Type B pancreatic cell (in vitro differentiated cells): Measurements from ENCODE around the gene CORO7. TPM values are rescaled to one million over a fixed set of nuclear protein-coding genes. Genes with fewer than 3 reads are reported as not detected.
"Not testable (repeated sequence)": the region's sequence is repeated elsewhere in the genome, so short reads cannot be mapped to it uniquely, and the experiment has no call there.

ENCODE experiments used
- DNase-seq: peaks from one replicate; pipeline ENCODE4 v3.0.0; 2021; ENCODE audit warnings: mixed read lengths; ENCODE audit not compliant: unreplicated experiment; ENCODE audit errors: extremely low spot score
- H3K27ac Mint-ChIP-seq: 2 replicates; pipeline ENCODE4 v1.8.0; 2021; ENCODE audit warnings: mild to moderate bottlenecking, mixed read lengths
- H3K27me3 Mint-ChIP-seq: 2 replicates; pipeline ENCODE4 v1.8.0; 2021; ENCODE audit warnings: mixed read lengths
- H3K36me3 Mint-ChIP-seq: 2 replicates; pipeline ENCODE4 v1.8.0; 2021; ENCODE audit warnings: mixed read lengths
- H3K4me1 Mint-ChIP-seq: one replicate; pipeline ENCODE4 v1.8.0; 2021; ENCODE audit warnings: mixed read lengths; ENCODE audit not compliant: unreplicated experiment
- H3K4me3 Mint-ChIP-seq: 2 replicates; pipeline ENCODE4 v1.8.0; 2021; ENCODE audit warnings: mild to moderate bottlenecking, mixed read lengths
- H3K9me3 Mint-ChIP-seq: 2 replicates; pipeline ENCODE4 v1.8.0; 2021; ENCODE audit warnings: mixed read lengths
- total RNA-seq: library from RNA; stranded (reverse); gene quantifications from 2 replicates; pipeline ENCODE4 v1.2.1, GENCODE V29; 2021; ENCODE audit warnings: low replicate concordance
- TF ChIP-seq, protein P1 (sequence below): fragments of 200-600 bp; sonication (generic); conservative IDR thresholded peaks from 2 replicates; pipeline ENCODE4 v1.5.0; 2021; ENCODE audit warnings: antibody characterized with exemption, mild to moderate bottlenecking

The CORO7 gene
- total RNA-seq, 1 donor from 2014 or later = 32.3 TPM

DNA sequence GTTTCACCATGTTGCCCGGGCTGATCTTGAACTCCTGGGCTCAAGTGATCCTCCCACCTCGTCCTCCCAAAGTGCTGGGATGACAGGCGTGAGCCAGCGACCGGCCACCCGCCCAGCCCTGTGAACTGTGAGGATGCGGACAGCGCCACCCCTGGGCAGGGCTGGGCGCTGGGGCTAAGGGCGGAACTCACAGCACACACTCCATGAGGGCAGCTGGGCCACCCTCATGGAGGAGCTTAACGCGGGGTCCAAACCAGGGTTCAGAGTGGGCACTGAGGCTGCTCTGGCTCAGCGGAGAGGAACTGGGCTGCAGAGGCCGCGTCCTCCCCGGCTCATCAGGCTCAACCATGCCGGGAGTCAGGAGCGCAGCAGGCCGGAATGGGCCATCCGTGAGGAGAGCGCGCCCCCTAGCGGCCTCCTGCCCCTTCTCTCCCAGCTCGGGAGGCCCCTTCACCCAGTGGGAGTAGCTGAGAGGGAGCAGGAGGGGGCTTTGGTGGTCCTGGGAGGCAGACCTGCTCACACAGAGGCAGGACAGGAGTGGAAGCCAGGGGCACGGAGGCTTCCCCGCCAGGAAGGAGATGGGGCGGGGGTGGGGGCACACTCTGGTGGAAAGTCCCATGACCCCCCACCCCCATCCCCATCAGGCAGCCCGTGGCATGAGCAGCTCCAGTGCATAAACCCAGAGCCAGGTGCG, 13.8 kb downstream of the CORO7 start:
- H3K9me3 Mint-ChIP-seq = no peaks in the 10 kb centered on the region
- peaks cover 18% of the 10 kb centered on the region for H3K4me1 Mint-ChIP-seq
- H3K36me3 Mint-ChIP-seq = peaks cover 5% of the 10 kb centered on the region
- DNase-seq = peak; percentile 92
- H3K4me3 Mint-ChIP-seq = no peak overlapping the region
- H3K27me3 Mint-ChIP-seq = no peaks in the 10 kb centered on the region
- TF ChIP-seq, protein P1, sequence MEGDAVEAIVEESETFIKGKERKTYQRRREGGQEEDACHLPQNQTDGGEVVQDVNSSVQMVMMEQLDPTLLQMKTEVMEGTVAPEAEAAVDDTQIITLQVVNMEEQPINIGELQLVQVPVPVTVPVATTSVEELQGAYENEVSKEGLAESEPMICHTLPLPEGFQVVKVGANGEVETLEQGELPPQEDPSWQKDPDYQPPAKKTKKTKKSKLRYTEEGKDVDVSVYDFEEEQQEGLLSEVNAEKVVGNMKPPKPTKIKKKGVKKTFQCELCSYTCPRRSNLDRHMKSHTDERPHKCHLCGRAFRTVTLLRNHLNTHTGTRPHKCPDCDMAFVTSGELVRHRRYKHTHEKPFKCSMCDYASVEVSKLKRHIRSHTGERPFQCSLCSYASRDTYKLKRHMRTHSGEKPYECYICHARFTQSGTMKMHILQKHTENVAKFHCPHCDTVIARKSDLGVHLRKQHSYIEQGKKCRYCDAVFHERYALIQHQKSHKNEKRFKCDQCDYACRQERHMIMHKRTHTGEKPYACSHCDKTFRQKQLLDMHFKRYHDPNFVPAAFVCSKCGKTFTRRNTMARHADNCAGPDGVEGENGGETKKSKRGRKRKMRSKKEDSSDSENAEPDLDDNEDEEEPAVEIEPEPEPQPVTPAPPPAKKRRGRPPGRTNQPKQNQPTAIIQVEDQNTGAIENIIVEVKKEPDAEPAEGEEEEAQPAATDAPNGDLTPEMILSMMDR = peak; percentile 96
- no peak overlapping the region for H3K27ac Mint-ChIP-seq

DNA sequence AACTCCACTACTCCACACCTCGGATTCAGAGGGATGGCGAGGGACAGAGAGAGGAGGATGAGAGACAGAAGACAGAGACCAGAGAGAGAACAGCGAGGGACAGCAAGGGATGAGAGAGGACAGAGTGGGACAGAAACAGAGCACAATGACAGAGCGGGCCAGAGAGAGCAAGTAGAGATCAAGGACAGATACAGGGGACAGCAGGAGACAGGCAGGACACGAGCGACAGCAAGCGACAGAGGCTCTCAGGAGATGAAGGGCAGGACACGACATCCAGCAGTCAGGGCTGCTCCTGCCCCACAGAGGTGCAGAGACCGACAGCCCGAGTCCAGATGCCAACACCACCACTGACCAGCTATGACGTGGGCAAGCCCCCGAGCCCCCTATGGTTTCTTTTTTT, 14.9 kb downstream of the CORO7 start:
- H3K4me1 Mint-ChIP-seq = peaks cover 18% of the 10 kb centered on the region
- no peak overlapping the region for H3K4me3 Mint-ChIP-seq
- no peaks in the 10 kb centered on the region for H3K27me3 Mint-ChIP-seq
- H3K9me3 Mint-ChIP-seq = no peaks in the 10 kb centered on the region
- H3K27ac Mint-ChIP-seq = no peak overlapping the region
- TF ChIP-seq, protein P1 = no peak
- peaks cover 5% of the 10 kb centered on the region for H3K36me3 Mint-ChIP-seq
- DNase-seq = no peak

DNA sequence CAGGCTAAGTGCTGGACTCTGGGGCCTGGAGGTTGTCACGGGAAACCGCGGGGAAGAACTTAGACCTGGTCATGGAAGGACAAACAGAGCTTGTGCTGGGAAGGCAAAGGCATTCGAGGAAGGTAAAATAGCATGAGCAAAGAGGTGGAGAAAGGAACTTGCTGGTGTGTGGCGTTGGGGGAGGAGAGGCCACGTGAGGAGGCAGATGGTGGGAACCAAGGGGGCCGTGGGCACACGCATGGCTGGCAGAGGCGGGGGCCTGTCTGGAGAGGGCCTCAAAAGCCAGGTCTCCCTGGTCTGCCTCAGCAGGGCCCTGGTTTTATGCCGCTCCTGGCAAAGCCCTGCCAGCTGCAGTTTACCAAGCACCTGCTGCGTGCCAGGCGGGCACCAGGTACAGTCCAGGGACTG, 15.3 kb downstream of the CORO7 start:
- Mint-ChIP-seq H3K27me3 (no peaks in the 10 kb centered on the region), H3K27ac (peak overlapping the region; percentile 48), H3K9me3 (no peaks in the 10 kb centered on the region), H3K4me3 (no peak overlapping the region), H3K4me1 (peaks cover 18% of the 10 kb centered on the region), H3K36me3 (peaks cover 5% of the 10 kb centered on the region)
- TF ChIP-seq, protein P1 = no peak
- no peak for DNase-seq

DNA sequence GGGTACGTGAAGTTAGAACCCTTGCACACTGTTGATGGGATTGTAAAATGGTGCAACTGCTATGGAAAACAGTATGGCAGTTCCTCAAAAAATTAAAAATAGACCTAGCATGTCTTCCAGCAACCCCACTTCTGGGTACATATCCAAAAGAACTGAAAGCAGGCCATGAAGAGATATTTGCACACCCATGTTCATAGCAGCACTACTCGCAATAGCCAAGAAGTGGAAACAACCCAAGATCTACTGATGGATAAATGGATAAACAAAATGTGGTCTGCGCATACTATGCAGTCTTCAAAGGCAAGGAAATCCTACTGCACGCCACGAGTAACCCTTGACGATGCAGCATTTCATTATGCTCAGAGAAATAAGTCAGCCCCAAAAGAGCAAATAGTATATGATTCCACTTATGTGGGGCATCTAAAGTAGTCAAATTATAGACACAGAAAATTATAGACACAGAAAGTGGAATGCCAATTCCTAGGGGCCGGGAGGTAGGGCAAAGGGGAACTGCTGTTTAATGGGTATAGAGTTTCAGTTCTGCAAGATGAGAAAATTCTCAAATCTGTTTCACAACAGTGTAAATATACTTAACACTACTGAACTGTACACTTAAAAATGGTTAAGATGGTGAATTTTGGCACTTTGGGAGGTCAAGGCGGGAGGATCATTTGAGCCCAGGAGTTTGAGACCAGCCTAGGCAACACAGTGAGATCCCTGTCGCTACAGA, 17.2 kb downstream of the CORO7 start:
- Mint-ChIP-seq H3K4me1 (peaks cover 18% of the 10 kb centered on the region), H3K27ac (no peak overlapping the region), H3K4me3 (no peak overlapping the region), H3K36me3 (peaks cover 9% of the 10 kb centered on the region), H3K27me3 (no peaks in the 10 kb centered on the region), H3K9me3 (no peaks in the 10 kb centered on the region)
- DNase-seq = no peak
- TF ChIP-seq, protein P1 = no peak

DNA sequence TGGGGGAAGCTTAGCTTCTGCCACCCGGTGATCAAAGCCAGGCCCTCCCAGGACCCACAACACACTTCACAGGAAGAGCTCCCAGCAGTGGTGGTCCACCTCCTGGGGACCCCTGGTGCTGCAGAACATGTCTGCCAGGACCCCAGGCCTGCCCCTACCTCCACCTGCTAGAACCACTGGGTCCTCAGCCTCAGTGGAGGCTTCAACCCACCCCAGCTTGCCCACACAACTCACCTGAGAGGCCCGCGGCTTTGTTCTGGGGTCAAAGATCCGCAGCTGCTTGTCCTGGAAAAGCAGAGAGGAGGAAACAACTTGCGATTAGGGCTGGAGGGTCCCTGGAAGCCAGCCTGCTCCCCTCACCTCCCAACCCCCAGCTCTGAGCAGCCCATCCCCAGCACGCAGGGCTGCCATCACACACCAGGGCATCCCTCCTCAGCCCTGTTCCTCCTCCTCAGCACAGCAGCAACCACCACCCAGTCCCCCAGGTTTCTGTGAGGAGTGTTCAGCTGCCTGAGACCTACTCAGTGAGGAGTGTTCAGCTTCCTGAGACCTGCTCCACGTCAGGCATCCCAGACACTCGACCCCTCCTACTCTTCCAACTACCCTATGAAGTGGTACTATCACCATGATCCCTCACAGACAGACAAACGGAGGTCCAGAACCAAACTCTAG, 21.2 kb downstream of the CORO7 start:
- peaks cover 9% of the 10 kb centered on the region for H3K36me3 Mint-ChIP-seq
- no peaks in the 10 kb centered on the region for H3K27me3 Mint-ChIP-seq
- no peak overlapping the region for H3K4me3 Mint-ChIP-seq
- no peak for DNase-seq
- H3K4me1 Mint-ChIP-seq = peaks cover 16% of the 10 kb centered on the region
- TF ChIP-seq, protein P1 = no peak
- H3K9me3 Mint-ChIP-seq = no peaks in the 10 kb centered on the region
- peak overlapping the region; percentile 32 for H3K27ac Mint-ChIP-seq

DNA sequence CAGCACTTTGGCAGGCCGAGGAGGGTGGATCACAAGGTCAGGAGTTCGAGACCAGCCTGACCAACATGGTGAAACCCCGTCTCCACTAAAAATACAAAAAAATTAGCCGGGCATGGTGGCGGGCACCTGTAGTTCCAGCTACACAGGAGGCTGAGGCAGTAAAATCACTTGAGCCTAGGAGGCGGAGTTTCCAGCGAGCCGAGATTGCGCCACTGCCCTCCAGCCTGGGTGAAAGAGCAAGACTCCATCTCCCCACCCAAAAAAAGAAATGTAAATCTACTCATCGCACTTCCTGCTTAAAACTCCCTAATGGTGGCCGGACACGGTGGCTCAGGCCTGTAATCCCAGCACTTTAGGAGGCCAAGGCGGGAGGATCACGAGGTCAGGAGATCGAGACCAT, 22.5 kb downstream of the CORO7 start:
- Mint-ChIP-seq H3K4me1 (peaks cover 20% of the 10 kb centered on the region), H3K27ac (peak overlapping the region; percentile 66)
- not testable (repeated sequence) for DNase-seq, H3K9me3 Mint-ChIP-seq, H3K4me3 Mint-ChIP-seq, H3K36me3 Mint-ChIP-seq, H3K27me3 Mint-ChIP-seq
